ENCODE data around the gene IL24.
"Not testable (repeated sequence)": the region's sequence is repeated elsewhere in the genome, so short reads cannot be mapped to it uniquely, and the experiment has no call there.

The IL24 gene

DNA sequence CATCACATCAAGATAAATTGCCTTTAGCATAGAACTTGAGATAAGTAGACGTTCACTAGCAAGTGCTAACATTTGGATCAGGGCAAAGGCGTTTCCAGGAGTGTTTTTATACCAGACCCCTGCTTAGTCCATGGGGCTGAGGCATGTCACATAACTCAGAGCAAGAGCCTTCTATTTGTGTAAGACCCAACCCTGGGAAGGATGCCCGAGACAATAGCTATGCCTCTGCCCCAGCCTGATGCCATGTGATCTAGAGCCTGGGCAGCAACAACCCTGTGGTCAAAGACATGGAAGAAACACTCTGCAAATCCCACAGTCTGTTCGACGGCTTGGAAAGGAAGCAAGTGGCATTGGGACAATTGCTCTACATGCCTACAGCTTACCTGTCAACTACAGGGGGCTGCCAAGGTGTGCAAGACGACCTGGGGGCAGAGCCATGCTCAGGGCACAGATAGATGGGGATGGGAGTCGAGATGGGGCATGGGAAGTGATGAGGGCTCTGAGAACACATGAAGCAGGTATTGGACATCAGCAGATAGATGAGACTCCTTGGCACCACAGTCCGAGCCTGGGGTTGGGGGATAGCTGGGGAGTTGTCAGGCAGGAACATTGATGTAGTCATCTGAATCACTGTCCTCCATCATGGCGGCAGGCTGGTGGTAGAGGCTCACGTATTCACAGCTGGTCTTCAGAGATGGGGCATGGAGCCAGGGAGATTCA is 7.3 kb downstream of the IL24 start:
- DNase-seq (ENCODE audit: low read depth, low spot score) = no peak

DNA sequence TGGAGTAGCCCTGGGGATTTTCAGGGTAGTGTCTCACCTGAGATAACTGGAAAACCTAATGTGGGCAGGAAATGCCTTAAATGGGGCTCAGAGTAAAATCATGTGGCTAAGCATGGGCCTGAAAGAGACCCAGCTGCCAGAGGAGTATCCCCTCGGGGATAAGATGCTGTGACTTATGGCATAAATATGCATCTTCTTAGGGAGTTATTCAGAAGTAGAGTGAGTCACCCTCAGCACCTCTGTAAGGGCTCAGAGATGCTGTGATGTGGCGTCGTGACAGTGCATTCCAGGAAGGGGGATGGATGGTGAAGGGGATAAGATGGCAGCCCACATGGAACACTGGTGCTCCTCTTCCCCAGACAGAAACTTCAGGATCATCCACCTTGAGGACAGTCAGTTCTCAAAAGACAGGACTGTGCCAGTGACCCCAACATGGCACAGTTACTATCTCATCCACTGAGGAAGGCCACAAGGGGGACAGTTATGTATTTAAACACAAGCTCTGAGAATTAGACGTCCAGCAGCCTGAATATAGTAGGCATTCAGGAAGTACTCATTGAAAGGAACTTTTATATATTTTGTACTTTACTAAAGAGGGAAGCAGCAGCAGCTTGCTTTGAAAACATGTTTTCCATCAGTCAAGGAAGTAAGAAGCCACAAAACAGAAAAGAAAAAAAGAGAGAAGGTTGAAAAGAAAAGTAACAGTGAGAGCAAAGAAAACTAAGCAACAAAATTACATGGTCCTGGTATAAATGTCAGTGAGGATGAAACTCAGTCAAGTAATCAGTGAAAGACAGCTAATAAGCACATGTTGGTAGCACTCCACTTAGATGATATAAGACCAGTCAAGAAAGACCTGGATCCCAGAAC is 8.3 kb downstream of the IL24 start:
- no peak for DNase-seq (ENCODE audit: low read depth, low spot score)

- peak; percentile 56 for DNase-seq (ENCODE audit: low read depth, low spot score)
Observed at GRCh38 chr1:206907304-206907991, 10.2 kb downstream of the IL24 start.

DNA sequence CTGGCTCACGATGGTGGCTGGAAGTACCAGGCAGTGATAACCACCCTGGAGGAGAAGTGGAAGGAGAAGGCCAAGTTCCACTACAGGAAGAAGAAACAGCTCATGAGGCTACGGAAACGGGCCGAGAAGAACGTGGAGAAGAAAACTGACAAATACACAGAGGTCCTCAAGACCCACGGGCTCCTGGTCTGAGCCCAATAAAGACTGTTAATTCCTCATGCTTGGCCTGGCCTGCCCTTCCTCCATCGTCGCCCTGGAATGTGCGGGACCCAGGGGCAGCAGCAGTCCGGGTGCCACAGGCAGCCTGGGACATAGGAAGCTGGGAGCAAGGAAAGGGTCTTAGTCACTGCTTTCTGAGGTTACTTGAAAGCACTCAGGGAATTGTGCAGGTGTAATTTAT is 10.8 kb downstream of the IL24 start:
- no peak for DNase-seq (ENCODE audit: low read depth, low spot score)

GRCh38 chr1:206909161-206909882 is 12.1 kb downstream of the IL24 start:
- peak; percentile 65 for DNase-seq (ENCODE audit: low read depth, low spot score)

- DNase-seq (ENCODE audit: low read depth, low spot score) = no peak
Observed at GRCh38 chr1:206909883-206910318, 12.7 kb downstream of the IL24 start.

DNA sequence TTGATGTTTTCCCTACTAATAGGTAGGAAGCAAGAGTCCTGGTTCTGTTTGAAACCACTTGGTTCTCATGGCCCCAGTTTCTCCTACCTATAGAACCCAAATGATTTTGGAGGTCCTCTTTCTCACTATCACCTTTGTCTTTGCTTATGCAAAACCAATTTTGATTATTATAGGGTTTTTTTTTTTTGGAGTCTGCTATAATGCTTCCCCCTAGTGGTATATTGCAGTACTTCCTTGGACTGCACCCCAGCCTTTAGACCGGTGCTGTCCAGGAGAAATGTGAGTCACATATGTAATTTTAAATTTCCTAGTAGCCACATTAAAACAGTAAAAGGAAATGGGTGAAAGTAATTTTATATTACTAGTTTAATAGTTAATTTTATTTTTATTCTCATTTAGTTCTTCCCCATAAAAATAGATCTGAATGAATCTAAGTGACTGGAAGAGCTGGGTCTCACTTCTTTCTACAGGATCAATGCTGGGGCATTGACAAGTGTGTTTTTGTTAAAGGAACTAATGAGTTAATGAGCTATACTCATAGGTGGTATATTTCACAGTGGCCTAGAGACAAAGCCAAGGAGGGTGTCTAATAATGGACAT is 13.9 kb downstream of the IL24 start:
- no peak for DNase-seq (ENCODE audit: low read depth, low spot score)

DNA sequence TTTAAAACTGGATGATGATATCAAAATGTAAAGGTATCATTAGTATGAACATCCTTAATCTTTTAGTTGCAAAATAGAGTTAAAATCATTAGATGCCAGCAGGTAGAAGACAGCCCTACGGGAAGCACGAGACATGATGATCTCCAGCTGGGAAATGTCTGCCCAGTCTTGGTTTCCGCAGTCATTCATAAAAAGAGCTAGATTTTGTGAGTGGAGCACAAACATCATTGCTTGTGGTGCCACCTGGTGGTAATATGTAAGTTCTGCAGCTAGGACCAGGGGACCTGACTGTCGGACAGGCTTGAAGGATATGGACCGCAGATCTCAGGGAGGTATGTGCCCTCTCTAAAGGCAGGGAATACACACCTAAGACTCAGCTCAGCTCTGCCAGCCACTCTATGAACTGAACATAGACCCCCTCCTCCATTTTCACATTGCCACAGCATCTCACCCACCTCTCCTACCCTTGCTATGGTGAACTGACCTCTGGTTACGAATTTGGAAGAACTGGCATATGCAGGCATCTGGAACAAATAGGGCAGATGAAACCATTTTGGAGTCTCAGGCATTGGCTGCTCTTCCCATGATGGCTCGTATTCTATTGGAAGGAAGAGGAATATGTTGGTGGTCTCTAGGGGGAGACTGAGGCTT is 15.3 kb downstream of the IL24 start:
- DNase-seq (ENCODE audit: low read depth, low spot score) = peak; percentile 62

DNA sequence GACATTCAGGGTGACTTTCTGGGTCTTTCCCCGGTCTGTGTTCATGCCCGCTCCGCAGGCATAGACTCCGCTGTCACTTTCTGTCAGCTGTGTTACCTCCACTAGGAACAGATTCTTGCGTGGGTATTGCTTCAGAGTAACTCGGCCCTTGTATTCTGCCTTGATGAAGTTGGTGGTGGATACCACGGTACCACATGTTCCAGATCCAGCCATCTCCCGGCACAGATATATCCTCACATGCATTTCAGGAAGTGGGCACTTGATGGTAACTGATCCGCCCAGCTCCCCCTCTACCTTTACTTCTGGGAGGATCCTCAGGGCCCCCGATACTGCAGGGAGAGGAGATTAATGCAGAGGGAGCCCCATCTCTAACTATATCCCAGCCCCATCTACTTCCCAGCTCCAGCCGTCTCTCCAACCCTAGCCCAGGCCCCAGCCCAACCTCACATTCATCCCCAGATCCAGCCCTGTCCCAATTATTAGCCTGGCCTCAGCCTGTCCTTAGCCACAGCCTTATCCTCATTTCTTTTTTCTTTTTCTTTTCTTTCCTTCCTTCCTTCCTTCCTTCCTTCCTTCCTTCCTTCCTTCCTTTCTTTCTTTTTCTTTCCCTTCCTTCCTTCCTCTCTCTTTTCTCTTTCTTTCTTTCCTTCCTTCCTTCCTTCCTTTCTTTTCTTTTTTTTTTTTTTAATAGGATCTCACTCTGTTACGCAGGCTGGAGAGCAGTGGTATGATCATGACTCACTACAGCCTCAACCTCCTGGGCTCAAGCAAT is 16.7 kb downstream of the IL24 start:
- no peak for DNase-seq (ENCODE audit: low read depth, low spot score)

DNA sequence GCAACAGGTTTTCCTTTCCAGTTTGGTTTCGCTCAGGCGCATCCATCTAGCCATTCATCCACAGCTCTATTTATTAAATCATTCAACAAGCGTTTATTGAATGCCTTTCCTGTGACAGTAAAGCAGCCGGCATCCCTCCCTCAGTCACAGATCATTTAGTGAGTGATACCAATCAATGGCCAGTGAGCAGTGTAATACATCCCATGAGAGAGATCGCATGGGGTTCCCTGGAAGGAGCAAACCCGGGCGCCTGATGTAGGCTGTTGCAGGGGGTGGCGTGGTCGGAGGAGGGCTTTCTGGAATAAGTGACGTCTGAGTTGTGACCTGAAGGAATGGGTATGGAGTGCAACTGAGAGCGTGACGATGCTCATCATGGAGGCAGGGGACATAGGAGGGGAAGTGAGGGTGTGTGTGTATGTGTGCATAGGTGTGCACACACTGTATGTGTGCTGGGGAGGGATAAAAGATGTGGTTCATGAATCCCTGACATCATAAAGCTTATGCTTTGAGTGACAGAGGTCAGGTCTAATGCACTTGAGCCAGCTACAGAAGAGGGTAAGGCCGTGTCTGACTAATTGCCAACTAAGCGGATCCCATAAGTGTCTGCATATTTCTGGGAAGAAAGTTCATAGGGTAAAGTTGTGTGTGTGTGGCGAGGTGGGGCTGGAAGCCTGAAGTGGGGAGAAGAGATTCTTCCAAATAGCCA is 17.9 kb downstream of the IL24 start:
- DNase-seq (ENCODE audit: low read depth, low spot score) = no peak

DNA sequence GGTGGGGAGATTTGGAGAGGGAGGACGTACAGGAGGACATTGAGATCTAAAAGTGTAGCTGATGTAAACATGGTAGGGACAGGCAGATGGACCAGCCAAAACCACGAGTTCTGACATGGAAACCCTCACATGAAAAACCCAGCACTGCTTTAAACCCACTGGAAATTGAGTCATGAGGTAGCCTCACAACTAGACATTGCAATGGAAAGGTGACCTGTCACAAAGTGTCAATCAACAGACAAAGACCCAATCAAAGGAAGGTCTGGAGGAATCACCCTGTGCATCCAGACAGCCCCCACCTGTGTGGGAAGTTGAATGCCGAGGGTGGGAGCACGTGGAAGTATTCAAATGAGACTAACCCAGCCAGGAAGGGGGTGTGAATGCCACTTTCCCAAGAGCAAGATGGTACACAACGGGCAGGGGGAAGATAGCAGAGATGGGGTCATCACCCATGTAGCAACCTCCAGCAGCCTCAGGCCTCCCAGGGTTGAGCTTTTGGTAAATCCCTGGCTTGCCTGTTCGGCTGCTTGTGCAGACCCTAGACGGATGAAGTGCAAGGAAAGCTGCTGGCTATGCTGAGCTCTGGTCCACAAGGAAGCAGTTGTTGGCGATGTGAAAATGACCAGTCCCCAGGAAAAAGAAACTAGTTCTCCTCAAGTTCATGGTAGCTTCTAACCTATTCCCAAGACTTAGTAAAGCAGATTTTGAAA is 18.9 kb downstream of the IL24 start:
- no peak for DNase-seq (ENCODE audit: low read depth, low spot score)

DNA sequence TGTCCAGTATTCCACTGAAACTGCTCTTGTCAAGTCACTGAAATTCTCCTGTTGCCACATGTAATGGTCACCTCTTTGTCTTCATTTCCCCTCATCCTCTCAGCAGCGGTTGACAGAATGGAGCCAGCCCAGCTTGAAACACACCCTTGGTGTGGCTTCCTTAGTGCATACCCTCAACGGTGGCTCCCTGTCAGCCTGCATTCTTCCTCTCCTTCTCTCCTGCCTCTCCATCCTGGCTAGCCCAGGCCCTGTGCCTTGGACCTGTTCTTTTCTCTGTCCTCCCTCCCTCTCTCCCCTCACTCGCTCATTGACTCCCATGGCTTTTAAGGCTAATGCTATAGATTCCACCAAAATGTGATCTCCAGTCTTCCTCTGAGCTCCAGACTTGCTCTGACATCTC is 20.8 kb downstream of the IL24 start:
- no peak for DNase-seq (ENCODE audit: low read depth, low spot score)

- no peak for DNase-seq (ENCODE audit: low read depth, low spot score)
Observed at GRCh38 chr1:206921772-206922265, 24.6 kb downstream of the IL24 start, which contains the start of gene FCMR. Gene FCMR, minus strand, starts transcription at chr1:206921941. Its CDS starts 87 bp downstream, at chr1:206921854.

DNA sequence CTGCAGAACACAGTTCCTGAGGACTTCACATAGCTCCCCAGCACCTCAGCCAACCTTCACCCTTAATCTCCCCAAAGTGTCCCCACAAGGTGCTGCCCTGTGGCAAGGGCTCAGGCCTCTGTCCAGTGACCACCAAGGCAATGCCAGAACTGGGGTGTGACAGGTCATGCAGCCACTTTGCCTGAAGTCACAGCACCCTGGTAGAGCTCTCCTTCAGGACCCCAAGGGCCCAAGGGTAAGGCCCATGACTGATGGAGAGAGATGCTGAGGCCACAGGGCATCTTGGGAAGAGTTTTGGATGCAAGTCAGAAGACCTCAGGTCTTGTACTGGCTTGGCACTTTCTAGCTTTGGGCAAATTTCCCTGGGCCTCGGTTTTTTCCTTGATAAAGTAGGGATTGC is 25.3 kb downstream of the IL24 start:
- DNase-seq (ENCODE audit: low read depth, low spot score) = no peak

DNA sequence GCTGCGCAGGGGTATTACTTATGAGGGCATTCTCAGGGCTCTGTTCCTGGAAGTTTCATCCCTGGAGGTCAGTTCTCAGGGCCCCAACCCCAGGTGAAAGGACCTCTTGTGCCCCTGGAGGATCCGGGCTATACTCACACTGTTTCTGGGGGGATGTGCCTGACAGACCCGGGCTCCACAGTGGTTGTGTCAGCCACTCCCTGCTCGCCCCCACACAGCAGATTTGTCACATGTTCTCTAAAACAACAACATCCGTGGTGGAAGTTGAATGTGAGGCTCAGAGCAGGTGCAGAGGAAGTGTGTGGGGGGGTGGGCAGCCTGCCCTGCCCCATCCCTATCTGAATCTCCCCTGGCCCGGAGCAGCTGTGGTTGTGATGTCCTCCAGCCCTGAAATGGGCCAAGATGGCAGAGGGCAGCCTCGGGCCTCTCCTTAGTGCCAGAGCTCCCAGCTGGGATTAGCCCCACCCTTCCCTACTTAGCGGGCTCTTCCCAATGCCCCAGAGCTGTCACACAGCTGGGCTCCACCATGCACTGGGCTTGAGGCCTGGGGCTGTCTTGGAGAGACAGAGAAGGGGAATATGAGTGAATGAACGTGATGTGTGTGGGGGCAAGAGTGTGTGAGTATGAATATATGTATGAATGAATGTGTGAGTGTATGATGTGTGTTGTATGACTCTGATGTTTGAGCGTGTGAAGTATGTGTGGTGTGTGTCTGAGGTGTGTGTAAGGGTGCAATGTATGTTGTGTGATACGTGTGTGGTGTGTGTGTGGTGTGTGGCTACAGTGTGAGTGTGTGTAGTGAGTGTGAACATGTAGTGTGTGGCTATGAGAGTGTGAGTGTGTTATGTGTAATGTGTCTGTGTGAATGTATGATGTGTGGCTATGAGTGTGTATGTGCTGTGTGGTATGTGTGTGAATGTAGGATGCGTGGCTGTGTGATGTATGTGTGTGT is 26.0 kb downstream of the IL24 start:
- DNase-seq (ENCODE audit: low read depth, low spot score) = no peak

GRCh38 chr1:206923961-206924557 is 26.8 kb downstream of the IL24 start:
- not testable (repeated sequence) for DNase-seq (ENCODE audit: low read depth, low spot score)

DNA sequence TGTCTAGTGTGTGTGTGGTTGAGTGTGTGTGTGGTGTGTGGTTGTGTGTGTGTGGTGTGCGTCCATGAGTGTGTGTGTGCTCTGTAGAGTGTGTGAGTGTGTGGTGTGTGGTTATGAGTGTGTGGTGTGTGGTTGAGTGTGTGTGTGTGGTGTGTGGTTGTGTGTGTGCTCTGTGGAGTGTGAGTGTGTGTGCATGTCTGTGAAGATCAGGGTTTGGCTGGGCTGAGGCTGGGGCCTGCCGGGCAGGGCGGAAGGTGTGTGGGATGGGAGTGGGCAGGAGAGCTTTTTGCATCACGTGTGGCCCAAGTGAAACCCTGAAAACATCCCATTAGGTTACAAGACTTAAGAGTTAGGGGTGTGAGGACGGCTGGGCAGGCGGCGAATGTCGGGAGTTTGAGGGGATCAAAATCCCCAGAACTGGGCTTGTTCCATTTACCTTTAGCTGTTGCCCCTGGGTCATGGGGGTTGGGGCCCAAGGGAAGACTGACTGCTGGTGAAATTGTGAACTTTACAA is 27.4 kb downstream of the IL24 start:
- DNase-seq (ENCODE audit: low read depth, low spot score) = no peak

Data from ELF-1 (cell line).